H1 (cell line): ENCODE data around the gene CABP5. TPM values are rescaled to one million over a fixed set of nuclear protein-coding genes. Genes with fewer than 3 reads are reported as not detected.

Experiments
- CTCF ChIA-PET: fragments of 300-600 bp; sonication (Branson Sonifier 250); formaldehyde crosslinking; loops from one replicate; lab custom pipeline; 2021; ENCODE audit not compliant: partially characterized antibody; lab: Charles Lee
- POLR2A ChIA-PET: fragments of 300-600 bp; sonication (Branson Sonifier 250); formaldehyde crosslinking; loops from one replicate; lab custom pipeline; 2021; ENCODE audit warnings: inconsistent platforms; ENCODE audit not compliant: partially characterized antibody; lab: Charles Lee
- DNase-seq, 2 experiments: peaks; one replicate each; pipeline versions ENCODE4 v3.0.0 to v3.0.0-alpha.2; 2010 to 2022; ENCODE audit warnings: low spot score in 2 of 2, low read depth in 1 of 2, mixed read lengths in 1 of 2
- FAIRE-seq: peaks from 2 replicates; lab custom pipeline; 2011; peaks lifted over from hg19 to GRCh38; lab: Jason Lieb, UNC
- H2AFZ ChIP-seq: 2 replicates; pipeline ENCODE4 v1.8.1; 2012; ENCODE audit warnings: low read length, inconsistent platforms
- H2AK5ac ChIP-seq: 2 replicates; pipeline ENCODE4 v1.6.1; 2013; ENCODE audit warnings: low read depth, low read length
- H2BK120ac ChIP-seq: replicated peaks from 2 replicates; pipeline ENCODE3; 2013; ENCODE audit warnings: low read depth, low read length, inconsistent platforms
- H2BK12ac ChIP-seq: 2 replicates; pipeline ENCODE4 v1.6.1; 2013; ENCODE audit warnings: low read depth, low read length
- H2BK15ac ChIP-seq: 2 replicates; pipeline ENCODE4 v1.6.1; 2013; ENCODE audit warnings: low read length
- H2BK20ac ChIP-seq: 2 replicates; pipeline ENCODE4 v1.6.1; 2013; ENCODE audit warnings: low read length
- H2BK5ac ChIP-seq: 2 replicates; pipeline ENCODE4 v1.6.1; 2013; ENCODE audit warnings: low read depth, low read length
- H3K14ac ChIP-seq: 2 replicates; pipeline ENCODE4 v1.6.1; 2013; ENCODE audit warnings: inconsistent platforms; ENCODE audit not compliant: insufficient read length
- H3K18ac ChIP-seq: 2 replicates; pipeline ENCODE4 v1.6.1; 2013; ENCODE audit warnings: low read length; ENCODE audit errors: extremely low read depth
- H3K23ac ChIP-seq: 2 replicates; pipeline ENCODE4 v1.6.1; 2013; ENCODE audit warnings: inconsistent platforms; ENCODE audit not compliant: insufficient read length
- H3K23me2 ChIP-seq: 2 replicates; pipeline ENCODE4 v1.6.1; 2013; ENCODE audit warnings: low read depth, low read length
- H3K27ac ChIP-seq: 2 replicates; pipeline ENCODE4 v1.6.1; 2011; ENCODE audit warnings: low read depth, low read length, inconsistent platforms
- H3K27me3 ChIP-seq, 4 experiments: replicated peaks in 1 of 4; 1 replicate in 1 of 4; 2 replicates in 3 of 4; pipeline versions ENCODE4 v1.6.1 to v1.8.1; 2011 to 2013; ENCODE audit warnings: low read length in 3 of 4, mild to moderate bottlenecking in 3 of 4, inconsistent platforms in 2 of 4, mixed read lengths in 2 of 4, moderate library complexity in 1 of 4; ENCODE audit not compliant: control insufficient read depth in 3 of 4, insufficient read depth in 3 of 4; ENCODE audit errors: extremely low read depth in 1 of 4
- H3K36me3 ChIP-seq, 4 experiments: 2 replicates each; pipeline versions ENCODE4 v1.6.1 to v1.8.1; 2011 to 2013; ENCODE audit warnings: mild to moderate bottlenecking in 4 of 4, low read length in 3 of 4, moderate library complexity in 2 of 4, control low read depth in 1 of 4, inconsistent platforms in 1 of 4; ENCODE audit not compliant: insufficient read depth in 4 of 4, control insufficient read depth in 2 of 4
- H3K4ac ChIP-seq: replicated peaks from 2 replicates; pipeline ENCODE3; 2013; ENCODE audit warnings: low read length, low read depth, mixed read lengths, inconsistent platforms; ENCODE audit not compliant: insufficient read length
- H3K4me1 ChIP-seq, 4 experiments: replicated peaks in 1 of 4; 1 replicate in 1 of 4; 2 replicates in 3 of 4; pipeline versions ENCODE4 v1.6.1 to v1.8.1; 2011 to 2013; ENCODE audit warnings: low read length in 3 of 4, inconsistent platforms in 2 of 4, mixed read lengths in 1 of 4; ENCODE audit not compliant: insufficient read depth in 4 of 4, control insufficient read depth in 3 of 4
- H3K4me2 ChIP-seq, 2 experiments: 2 replicates each; pipeline versions ENCODE4 v1.6.1 to v1.8.1; 2011 to 2013; ENCODE audit warnings: low read depth in 2 of 2, low read length in 2 of 2, control low read depth in 1 of 2, inconsistent platforms in 1 of 2, mild to moderate bottlenecking in 1 of 2; ENCODE audit not compliant: insufficient read depth in 1 of 2
- H3K4me3 ChIP-seq, 4 experiments: fragments of 200-600, 300-600 bp in 1 of 4; sonication (generic), shearing (Covaris generic), sonication (Bioruptor Twin) in 1 of 4; 2 replicates each; pipeline versions ENCODE4 v1.5.1 to v1.8.1; 2011 to 2016; ENCODE audit warnings: low read length in 4 of 4, low read depth in 3 of 4, control low read depth in 2 of 4, inconsistent platforms in 2 of 4, mild to moderate bottlenecking in 2 of 4, mixed read lengths in 1 of 4, moderate library complexity in 1 of 4; ENCODE audit not compliant: insufficient read depth in 2 of 4; ENCODE audit errors: extremely low read depth in 1 of 4
- H3K56ac ChIP-seq: replicated peaks from 2 replicates; pipeline ENCODE3; 2013; ENCODE audit warnings: low read depth, mild to moderate bottlenecking, mixed read lengths, low read length, inconsistent platforms; ENCODE audit not compliant: insufficient read length
- H3K79me1 ChIP-seq: 2 replicates; pipeline ENCODE4 v1.6.1; 2013; ENCODE audit warnings: low read depth, low read length, control low read depth
- H3K79me2 ChIP-seq, 2 experiments: 2 replicates each; pipeline versions ENCODE4 v1.6.1 to v1.8.1; 2012 to 2013; ENCODE audit warnings: low read length in 2 of 2, mild to moderate bottlenecking in 2 of 2, inconsistent platforms in 1 of 2; ENCODE audit not compliant: insufficient read depth in 2 of 2, control insufficient read depth in 1 of 2
- H3K9ac ChIP-seq, 4 experiments: replicated peaks in 1 of 4; 1 replicate in 1 of 4; 2 replicates in 3 of 4; pipeline versions ENCODE4 v1.6.1 to v1.8.1; 2011 to 2013; ENCODE audit warnings: low read depth in 3 of 4, low read length in 3 of 4, control low read depth in 2 of 4, mild to moderate bottlenecking in 2 of 4, moderate library complexity in 2 of 4, inconsistent platforms in 1 of 4; ENCODE audit errors: extremely low read depth in 1 of 4
- H3K9me3 ChIP-seq, 2 experiments: 2 replicates each; pipeline versions ENCODE4 v1.6.1 to v1.8.1; 2012 to 2013; ENCODE audit warnings: mild to moderate bottlenecking in 2 of 2, moderate library complexity in 2 of 2, control low read depth in 1 of 2, inconsistent platforms in 1 of 2, low read depth in 1 of 2, low read length in 1 of 2, mixed read lengths in 1 of 2; ENCODE audit not compliant: insufficient read depth in 2 of 2
- H4K20me1 ChIP-seq, 2 experiments: replicated peaks in 1 of 2; 2 replicates each; pipeline versions ENCODE3 to v1.8.1; 2011 to 2013; ENCODE audit warnings: inconsistent platforms in 2 of 2, low read length in 2 of 2, mild to moderate bottlenecking in 1 of 2; ENCODE audit not compliant: insufficient read depth in 2 of 2, control insufficient read depth in 1 of 2
- H4K5ac ChIP-seq: 2 replicates; pipeline ENCODE4 v1.6.1; 2013; ENCODE audit warnings: low read length, low read depth, mixed read lengths, inconsistent platforms; ENCODE audit not compliant: insufficient read length
- H4K8ac ChIP-seq: 2 replicates; pipeline ENCODE4 v1.8.0; 2013; ENCODE audit warnings: mild to moderate bottlenecking, moderate library complexity, low read length, inconsistent platforms; ENCODE audit not compliant: insufficient read depth; ENCODE audit errors: extremely low read depth
- H4K91ac ChIP-seq: replicated peaks from 2 replicates; pipeline ENCODE3; 2013; ENCODE audit warnings: low read length, mixed read lengths, inconsistent platforms; ENCODE audit not compliant: insufficient read length
- CHD1 ChIP-seq: IDR thresholded peaks from 2 replicates; pipeline ENCODE4 v1.6.1; 2012; ENCODE audit warnings: low read depth, low read length, improper control_type of control experiment
- CHD2 ChIP-seq: IDR thresholded peaks from 2 replicates; pipeline ENCODE4 v1.6.1; 2012; ENCODE audit warnings: low read length, improper control_type of control experiment
- CTCF ChIP-seq, 3 experiments: IDR thresholded peaks; 1 replicate in 2 of 3; 2 replicates in 1 of 3; pipeline versions ENCODE4 v1.5.1 to v1.6.1; 2011; ENCODE audit warnings: low read length in 3 of 3, mild to moderate bottlenecking in 3 of 3, inconsistent platforms in 2 of 3, low read depth in 1 of 3, moderate library complexity in 1 of 3; ENCODE audit not compliant: insufficient read depth in 1 of 3; ENCODE audit errors: control extremely low read depth in 1 of 3
- FOSL1 ChIP-seq: IDR thresholded peaks from 2 replicates; pipeline ENCODE4 v1.6.1; 2011; ENCODE audit warnings: mild to moderate bottlenecking, low read depth, low read length, moderate library complexity; ENCODE audit not compliant: insufficient read depth
- RNF2 ChIP-seq: fragments of 200-900, 300-1000 bp; sonication (generic); IDR thresholded peaks from 2 replicates; pipeline ENCODE4 v1.7.1; 2016; ENCODE audit warnings: borderline replicate concordance, low read depth, mild to moderate bottlenecking, antibody characterized with exemption, low read length; ENCODE audit not compliant: poor library complexity, severe bottlenecking; ENCODE audit errors: missing control alignments
- TAF7 ChIP-seq: optimal IDR thresholded peaks from 2 replicates; pipeline ENCODE3; 2011; ENCODE audit warnings: low read depth, mild to moderate bottlenecking, inconsistent platforms, low read length, moderate library complexity, borderline replicate concordance
- WGBS, 2 experiments: shearing (Covaris generic) in 1 of 2; methylation state at CpG; one replicate each; pipeline versions ENCODE4 v1.1.6 to v1.1.7; 2013 to 2015; ENCODE audit warnings: low lambda C conversion rate in 2 of 2, mixed read lengths in 2 of 2, inconsistent platforms in 1 of 2, low coverage in 1 of 2, missing lambda C conversion rate in 1 of 2; ENCODE audit not compliant: insufficient replicate concordance in 2 of 2, insufficient coverage in 1 of 2, insufficient read length in 1 of 2; ENCODE audit errors: extremely low coverage in 1 of 2, missing lambda C conversion rate in 1 of 2; 5-methylcytosine and 5-hydroxymethylcytosine counted together
- polyA plus RNA-seq, 7 experiments: library from polyadenylated mRNA; depleted of rRNA in 3 of 7; stranded (reverse) in 5 of 7; unstranded in 2 of 7; fragments of >200 nt in 5 of 7; fragments of 200-250 nt in 2 of 7; gene quantifications; 1 replicate in 5 of 7; 2 replicates in 1 of 7; 4 replicates in 1 of 7; pipeline versions ENCODE4 v1.2.1 to v1.2.3, GENCODE V29; 2011 to 2013; ENCODE audit warnings: missing spikeins in 2 of 7, mixed read lengths in 2 of 7
- total RNA-seq: library from RNA; stranded (reverse); fragmentation: NEBNext Ultra II Directional; extraction: Animal tissue kit (Norgen Biotek cat#: 25700); gene quantifications from 2 replicates; pipeline ENCODE4 v1.2.1, GENCODE V29; 2021

The CABP5 gene
- total and polyA plus RNA-seq, 2 of the 8 experiments (the other 6 are each of a cell fraction or from before 2014, with no cell fraction given): not detected

GRCh38 chr19:48023518-48023917, 20.4 kb downstream of the CABP5 start:
- Histone ChIP-seq H2BK12ac (no peak overlapping the region), H3K14ac (no peak overlapping the region), H3K4me2 (no peak overlapping the region), H2BK15ac (no peak overlapping the region), H3K4me3 (no peak overlapping the region), H4K20me1 (no peaks in the 10 kb centered on the region), H3K9me3 (no peaks in the 10 kb centered on the region), H3K18ac (no peak overlapping the region), H3K36me3 (no peaks in the 10 kb centered on the region), H3K79me1 (no peaks in the 10 kb centered on the region), H4K8ac (no peak overlapping the region), H3K79me2 (no peaks in the 10 kb centered on the region), H3K27me3 (no peaks in the 10 kb centered on the region), H3K56ac (no peak overlapping the region), H4K91ac (no peak overlapping the region), H2BK5ac (no peak overlapping the region), H3K4me1 (no peaks in the 10 kb centered on the region), H2BK120ac (no peak overlapping the region), H4K5ac (no peak overlapping the region), H3K27ac (no peak overlapping the region), H3K23me2 (peaks cover 2% of the 10 kb centered on the region; the same call in 1 of the 2 replicates), H2AFZ (no peak overlapping the region), H3K4ac (no peak overlapping the region), H3K9ac (no peak overlapping the region), H3K23ac (no peak overlapping the region), H2BK20ac (no peak overlapping the region), H2AK5ac (no peak overlapping the region)
- DNase-seq (no peak), FAIRE-seq (no peak)
- CTCF ChIA-PET: interaction anchor here (0.7 to 2.3 kb wide), 2 partner anchors 17 to 55 kb away, joined by 3 to 7 read pairs; no protein-coding TSS in a partner anchor
- 93% methylated on average over 1 of the region's 3 CpGs; no CpG with 5 or more reads in 1 of the 2 experiments for WGBS, 2 experiments
- TF ChIP-seq RNF2 (no peak), CTCF (IDR thresholded peaks at IDR 0.05; ENCODE audit: control extremely low read depth in 1 of 3, insufficient read depth in 1 of 3, low read depth in 1 of 3, low read length in 3 of 3) (no peak), CHD2 (no peak), CHD1 (no peak), FOSL1 (no peak), TAF7 (no peak)
- TF ChIP-seq, all 59 proteins: peak for 0
- POLR2A ChIA-PET: no interaction called here
